ENCODE data around the gene ARL13B. TPM values are rescaled to one million over a fixed set of nuclear protein-coding genes. Genes with fewer than 3 reads are reported as not detected.
A peak's percentile ranks its signal among the peaks of the same experiment; 100 is the strongest.

Gene ARL13B
- total RNA-seq, 2 donors from 2014 or later, result 17.2 to 23.9 TPM

DNA sequence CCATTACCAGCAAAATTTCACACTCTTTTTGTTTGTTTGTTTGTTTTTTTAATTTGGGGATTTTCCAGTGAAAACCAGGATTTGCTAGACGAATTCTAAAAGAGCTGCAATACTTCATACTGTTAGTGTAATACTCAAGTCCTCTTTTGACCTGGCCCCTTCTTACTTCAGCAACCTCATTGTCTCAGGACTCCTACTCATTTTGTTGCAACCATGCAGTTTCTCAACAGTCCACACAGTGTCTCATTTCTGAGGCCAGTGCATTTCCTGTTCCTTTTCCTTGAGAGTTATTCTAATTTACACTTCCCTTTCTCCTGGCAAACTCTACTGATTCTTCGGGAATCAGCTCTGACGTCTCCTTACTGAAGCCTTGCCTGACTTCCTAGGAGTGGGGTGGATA is 118.5 kb downstream of the ARL13B start:
- H3K27ac Mint-ChIP-seq, result peak overlapping the region; percentile 62
- no peaks in the 10 kb centered on the region for H3K27me3 Mint-ChIP-seq (ENCODE audit: insufficient read depth)
- Histone ChIP-seq H3K9me3 (ENCODE audit: control insufficient read depth, low read length) (no peaks in the 10 kb centered on the region), H3K36me3 (ENCODE audit: control insufficient read depth, insufficient read depth, low read length) (peaks cover 38% of the 10 kb centered on the region), H3K9ac (ENCODE audit: extremely low read depth, low read length, poor library complexity, severe bottlenecking) (no peak overlapping the region), H3K27ac (ENCODE audit: low read depth, low read length) (no peak overlapping the region), H3K27me3 (ENCODE audit: control insufficient read depth, insufficient read depth, low read length, poor library complexity, severe bottlenecking) (no peaks in the 10 kb centered on the region), H3K4me1 (ENCODE audit: control insufficient read depth, insufficient read depth, low read length) (no peaks in the 10 kb centered on the region), H3K4me3 (ENCODE audit: low read length) (no peak overlapping the region)
- TF ChIP-seq, protein P1, sequence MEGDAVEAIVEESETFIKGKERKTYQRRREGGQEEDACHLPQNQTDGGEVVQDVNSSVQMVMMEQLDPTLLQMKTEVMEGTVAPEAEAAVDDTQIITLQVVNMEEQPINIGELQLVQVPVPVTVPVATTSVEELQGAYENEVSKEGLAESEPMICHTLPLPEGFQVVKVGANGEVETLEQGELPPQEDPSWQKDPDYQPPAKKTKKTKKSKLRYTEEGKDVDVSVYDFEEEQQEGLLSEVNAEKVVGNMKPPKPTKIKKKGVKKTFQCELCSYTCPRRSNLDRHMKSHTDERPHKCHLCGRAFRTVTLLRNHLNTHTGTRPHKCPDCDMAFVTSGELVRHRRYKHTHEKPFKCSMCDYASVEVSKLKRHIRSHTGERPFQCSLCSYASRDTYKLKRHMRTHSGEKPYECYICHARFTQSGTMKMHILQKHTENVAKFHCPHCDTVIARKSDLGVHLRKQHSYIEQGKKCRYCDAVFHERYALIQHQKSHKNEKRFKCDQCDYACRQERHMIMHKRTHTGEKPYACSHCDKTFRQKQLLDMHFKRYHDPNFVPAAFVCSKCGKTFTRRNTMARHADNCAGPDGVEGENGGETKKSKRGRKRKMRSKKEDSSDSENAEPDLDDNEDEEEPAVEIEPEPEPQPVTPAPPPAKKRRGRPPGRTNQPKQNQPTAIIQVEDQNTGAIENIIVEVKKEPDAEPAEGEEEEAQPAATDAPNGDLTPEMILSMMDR (conservative IDR thresholded peaks at IDR 0.05), result no peak
- H3K4me1 Mint-ChIP-seq, result peaks cover 20% of the 10 kb centered on the region
- H3K9me3 Mint-ChIP-seq, result no peaks in the 10 kb centered on the region
- no peak overlapping the region for H3K4me3 Mint-ChIP-seq
- H3K36me3 Mint-ChIP-seq (ENCODE audit: low read depth), result peaks cover 38% of the 10 kb centered on the region
- no peak for DNase-seq
- 90 to 97% methylated on average over 2 to 3 of the region's 3 CpGs for WGBS, 2 experiments (ENCODE audit: insufficient coverage in 1 of 2, insufficient read length in 1 of 2)

DNA sequence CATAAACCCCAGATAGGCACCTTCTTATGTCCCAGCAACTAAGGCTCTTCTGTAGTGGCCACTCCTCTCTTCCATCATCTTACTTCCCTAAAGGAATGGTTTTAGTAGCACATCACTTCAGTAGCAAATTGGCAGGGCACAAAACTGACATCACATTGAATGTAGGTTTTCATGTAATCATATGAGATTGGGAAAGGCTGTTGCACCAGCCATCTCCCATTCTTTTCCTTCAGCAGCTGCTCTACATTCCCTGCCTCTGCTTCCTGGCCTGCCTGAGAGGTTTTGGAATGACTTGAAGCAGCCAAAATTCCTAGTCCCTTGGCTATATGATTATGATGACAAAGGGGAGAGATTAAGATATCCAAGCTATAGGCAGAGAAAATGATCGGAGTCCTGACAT is 119.4 kb downstream of the ARL13B start:
- no peak overlapping the region for H3K9ac ChIP-seq (ENCODE audit: extremely low read depth, low read length, poor library complexity, severe bottlenecking)
- no peaks in the 10 kb centered on the region for H3K27me3 ChIP-seq (ENCODE audit: control insufficient read depth, insufficient read depth, low read length, poor library complexity, severe bottlenecking)
- Mint-ChIP-seq H3K27ac (no peak overlapping the region), H3K4me3 (no peak overlapping the region), H3K9me3 (no peaks in the 10 kb centered on the region), H3K36me3 (ENCODE audit: low read depth) (peaks cover 36% of the 10 kb centered on the region), H3K4me1 (peaks cover 20% of the 10 kb centered on the region), H3K27me3 (ENCODE audit: insufficient read depth) (no peaks in the 10 kb centered on the region)
- peaks cover 39% of the 10 kb centered on the region for H3K36me3 ChIP-seq (ENCODE audit: control insufficient read depth, insufficient read depth, low read length)
- TF ChIP-seq, protein P1 (conservative IDR thresholded peaks at IDR 0.05), result no peak
- WGBS, 2 experiments (ENCODE audit: insufficient coverage in 1 of 2, insufficient read length in 1 of 2), result 73% methylated on average over 1 of the region's 1 CpG; no CpG with 5 or more reads in 1 of the 2 experiments
- H3K9me3 ChIP-seq (ENCODE audit: control insufficient read depth, low read length), result no peaks in the 10 kb centered on the region
- H3K27ac ChIP-seq (ENCODE audit: low read depth, low read length), result no peak overlapping the region
- DNase-seq, result no peak
- no peak overlapping the region for H3K4me3 ChIP-seq (ENCODE audit: low read length)
- H3K4me1 ChIP-seq (ENCODE audit: control insufficient read depth, insufficient read depth, low read length), result no peaks in the 10 kb centered on the region

DNA sequence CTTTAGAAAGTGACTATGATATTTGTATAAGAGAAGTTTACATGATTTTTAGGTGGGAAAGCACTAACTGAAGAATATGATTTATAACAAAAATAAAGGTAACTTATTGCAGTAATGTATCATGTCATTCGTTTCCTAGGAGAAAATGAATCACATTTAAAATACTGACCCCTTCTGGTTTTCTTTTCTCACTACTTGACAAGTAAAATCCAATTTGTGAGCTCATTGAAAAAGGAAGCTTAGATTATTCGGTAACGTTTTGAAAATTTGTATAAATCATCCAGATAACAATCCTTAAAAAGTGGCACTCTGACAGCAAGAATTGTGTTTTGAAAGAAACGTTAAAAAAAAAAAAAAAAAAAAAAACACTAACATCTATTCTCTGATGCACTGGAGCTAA is 121.9 kb downstream of the ARL13B start:
- no peak for DNase-seq
- H3K4me1 ChIP-seq (ENCODE audit: control insufficient read depth, insufficient read depth, low read length), result no peaks in the 10 kb centered on the region
- peaks cover 17% of the 10 kb centered on the region for H3K36me3 ChIP-seq (ENCODE audit: control insufficient read depth, insufficient read depth, low read length)
- H3K9me3 ChIP-seq (ENCODE audit: control insufficient read depth, low read length), result no peaks in the 10 kb centered on the region
- no peak overlapping the region for H3K27ac ChIP-seq (ENCODE audit: low read depth, low read length)
- WGBS, 2 experiments (ENCODE audit: insufficient coverage in 1 of 2, insufficient read length in 1 of 2), result 60 to 96% methylated on average over 1 to 3 of the region's 4 CpGs
- H3K27ac Mint-ChIP-seq, result no peak overlapping the region
- peaks cover 20% of the 10 kb centered on the region for H3K36me3 Mint-ChIP-seq (ENCODE audit: low read depth)
- H3K9ac ChIP-seq (ENCODE audit: extremely low read depth, low read length, poor library complexity, severe bottlenecking), result no peak overlapping the region
- no peak overlapping the region for H3K4me3 ChIP-seq (ENCODE audit: low read length)
- H3K27me3 Mint-ChIP-seq (ENCODE audit: insufficient read depth), result no peaks in the 10 kb centered on the region
- TF ChIP-seq, protein P1 (conservative IDR thresholded peaks at IDR 0.05), result peak; percentile 63
- H3K27me3 ChIP-seq (ENCODE audit: control insufficient read depth, insufficient read depth, low read length, poor library complexity, severe bottlenecking), result no peaks in the 10 kb centered on the region
- no peaks in the 10 kb centered on the region for H3K9me3 Mint-ChIP-seq
- H3K4me1 Mint-ChIP-seq, result peaks cover 28% of the 10 kb centered on the region
- no peak overlapping the region for H3K4me3 Mint-ChIP-seq

Other genes with a start within 250 kb of the ARL13B start
- 10 to 100 TPM in 1 of 2 donors, 1 to 10 TPM in 1; 8.8 to 52.4 TPM for gene PROS1, start 6.3 kb upstream of the ARL13B start, total RNA-seq
- not detected for gene STX19, start 48.4 kb downstream of the ARL13B start, total RNA-seq
- gene DHFR2, start 82.8 kb downstream of the ARL13B start, total RNA-seq, result 1 to 10 TPM; 4.2 to 5.3 TPM
- 10 to 100 TPM; 18.5 to 22.6 TPM for gene NSUN3, start 82.9 kb downstream of the ARL13B start, total RNA-seq

All from endodermal cell (in vitro differentiated cells).